ENCODE measurements around the gene HSPA1B. TPM values are rescaled to one million over a fixed set of nuclear protein-coding genes. Genes with fewer than 3 reads are reported as not detected.
"Not testable (repeated sequence)": the region's sequence is repeated elsewhere in the genome, so short reads cannot be mapped to it uniquely, and the experiment has no call there.

The HSPA1B gene
- total and polyA plus RNA-seq, 2 of the 4 experiments (the other 2 are of a cell fraction) = 61.1 to 93.6 TPM

DNA sequence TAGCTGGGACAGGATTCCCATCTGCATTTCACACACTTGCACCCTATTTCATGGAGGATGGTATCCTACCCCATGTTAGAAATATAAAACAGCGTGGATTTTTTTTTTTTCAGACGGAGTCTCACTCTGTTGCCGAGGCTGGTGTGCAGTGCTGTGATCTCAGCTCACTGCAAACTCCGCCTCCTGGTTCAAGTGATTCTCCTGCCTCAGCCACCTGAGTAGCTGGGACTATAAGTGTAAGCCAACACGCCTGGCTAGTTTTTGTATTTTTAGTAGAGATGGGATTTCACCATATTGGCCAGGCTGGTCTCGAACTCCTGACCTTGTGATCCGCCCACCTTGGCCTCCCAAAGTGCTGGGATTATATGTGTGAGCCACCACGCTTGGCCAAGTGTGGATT is 30.2 kb downstream of the HSPA1B start:
- H2BK5ac ChIP-seq (ENCODE audit: low read depth, low read length, poor library complexity, severe bottlenecking); ATAC-seq (ENCODE audit: low read depth); H3K4ac ChIP-seq (ENCODE audit: low read depth, low read length); H3K4me3 ChIP-seq (ENCODE audit: insufficient read depth, low read depth, low read length); dilution Hi-C loops (cut with HindIII; ENCODE audit: low sequenced_read_pairs, unreplicated experiment); H3K27me3 ChIP-seq (ENCODE audit: control insufficient read depth, insufficient read depth, low read length); H2AFZ ChIP-seq (replicated peaks; ENCODE audit: low read length, poor library complexity); H4K8ac ChIP-seq (ENCODE audit: low read depth in 2 of 2, low read length in 2 of 2); H3K18ac ChIP-seq (ENCODE audit: low read depth, low read length); H4K5ac ChIP-seq (ENCODE audit: low read depth, low read length); H2AK9ac ChIP-seq (replicated peaks; ENCODE audit: low read depth, low read length, poor library complexity); H2BK15ac ChIP-seq (ENCODE audit: low read depth, low read length); POLR2A ChIA-PET (ENCODE audit: unreplicated experiment); intact Hi-C loops (cut with micrococcal nuclease); H3K14ac ChIP-seq (replicated peaks; ENCODE audit: low read depth, low read length); H3K9me1 ChIP-seq (ENCODE audit: insufficient read depth, low read length); CTCF ChIA-PET; H4K91ac ChIP-seq (ENCODE audit: insufficient read depth, low read depth, low read length); H2AK5ac ChIP-seq (ENCODE audit: low read depth, low read length); H3K56ac ChIP-seq (ENCODE audit: extremely low read depth, insufficient read depth, low read length); H2BK20ac ChIP-seq (ENCODE audit: low read depth, low read length); H3K23ac ChIP-seq (ENCODE audit: low read depth, low read length); H4K20me1 ChIP-seq (ENCODE audit: insufficient read depth, low read length); DNase-seq; in situ Hi-C loops (cut with MboI; ENCODE audit: low sequenced_read_pairs); H3K4me2 ChIP-seq (ENCODE audit: low read depth, low read length); H3K4me1 ChIP-seq (ENCODE audit: control insufficient read depth, insufficient read depth, low read length); H3K9me3 ChIP-seq (ENCODE audit: control insufficient read depth, insufficient read depth, low read length); H3K27ac ChIP-seq (ENCODE audit: insufficient read depth, low read length); H3K9ac ChIP-seq (ENCODE audit: low read depth, low read length); H2BK120ac ChIP-seq (ENCODE audit: low read depth, low read length); BruUV-seq (replicated peaks): not testable (repeated sequence)
- 90% methylated on average over 2 of the region's 8 CpGs; no CpG with 5 or more reads in 1 of the 2 experiments for WGBS, 2 experiments (ENCODE audit: extremely low coverage in 2 of 2, insufficient read length in 1 of 2)
- peaks cover 7 to 14% of the 10 kb centered on the region in 2 experiments; a peak in 2 of 4 replicates for H3K79me1 ChIP-seq (ENCODE audit: low read depth in 1 of 2, low read length in 2 of 2)
- peaks cover 23% of the 10 kb centered on the region for H3K36me3 ChIP-seq (ENCODE audit: control insufficient read depth, insufficient read depth, low read length)

Data from IMR-90 (cell line).